NCI-H2171 (cell line): ENCODE results near the gene BCOR.

ENCODE experiments used
- DNase-seq: peaks from one replicate; lab custom pipeline; 2025; lab: John Stamatoyannopoulos, UW

Gene BCOR

GRCh38 chrX:40098264-40099054 is 701 bp upstream of the BCOR start:
- DNase-seq, result no peak

GRCh38 chrX:40097141-40097503 is 636 bp downstream of the BCOR start:
- DNase-seq, result no peak

GRCh38 chrX:40096395-40097091 is 1.2 kb downstream of the BCOR start:
- DNase-seq, result peak; percentile 18

- DNase-seq, result no peak
These were observed 2.0 kb downstream of the BCOR start for GRCh38 chrX:40095583-40096394.

- no peak for DNase-seq
These were observed 2.7 kb downstream of the BCOR start for GRCh38 chrX:40094900-40095582.

GRCh38 chrX:40094041-40094899 is 3.5 kb downstream of the BCOR start:
- no peak for DNase-seq

GRCh38 chrX:40093586-40093985 is 4.2 kb downstream of the BCOR start:
- DNase-seq, result no peak

GRCh38 chrX:40092808-40093435 is 4.8 kb downstream of the BCOR start:
- no peak for DNase-seq

GRCh38 chrX:40091691-40092421 is 5.9 kb downstream of the BCOR start:
- no peak for DNase-seq

GRCh38 chrX:40090961-40091360 is 6.8 kb downstream of the BCOR start:
- no peak for DNase-seq

GRCh38 chrX:40090050-40090804 is 7.5 kb downstream of the BCOR start:
- DNase-seq, result no peak

- no peak for DNase-seq
These were observed 8.8 kb downstream of the BCOR start for GRCh38 chrX:40088803-40089540.

GRCh38 chrX:40088299-40088625 is 9.5 kb downstream of the BCOR start:
- peak; percentile 45 for DNase-seq

GRCh38 chrX:40087425-40088298 is 10.1 kb downstream of the BCOR start:
- DNase-seq, result no peak

- no peak for DNase-seq
These were observed 11.0 kb downstream of the BCOR start for GRCh38 chrX:40086569-40087335.

GRCh38 chrX:40085714-40086113 is 12.0 kb downstream of the BCOR start:
- DNase-seq, result no peak

- DNase-seq, result no peak
These were observed 12.6 kb downstream of the BCOR start for GRCh38 chrX:40085102-40085551.
